RWPE2 (cell line): ENCODE results near the gene USE1.
A peak's percentile ranks its signal among the peaks of the same experiment; 100 is the strongest.

Source experiments
- ATAC-seq: fragments of 200-7000 bp; cut with Tn5 transposase; 3 replicates; pipeline ENCODE4 v1.9.1; 2021; ENCODE audit warnings: low read depth
- DNase-seq: peaks from one replicate; pipeline ENCODE4 v3.0.0-alpha.2; 2020; ENCODE audit warnings: low spot score
- H3K27ac ChIP-seq: fragments of 450-650 bp; 2 replicates; pipeline ENCODE4 v1.5.1; 2017; ENCODE audit warnings: mild to moderate bottlenecking; ENCODE audit not compliant: poor library complexity, severe bottlenecking
- H3K27me3 ChIP-seq: fragments of 250-450 bp; sonication (Bioruptor Pico); 2 replicates; pipeline ENCODE4 v1.5.1; 2021; ENCODE audit warnings: mild to moderate bottlenecking, moderate library complexity; ENCODE audit not compliant: insufficient read depth, poor library complexity, severe bottlenecking
- H3K36me3 ChIP-seq: fragments of 250-450 bp; sonication (Bioruptor Pico); 2 replicates; pipeline ENCODE4 v1.5.1; 2020; ENCODE audit warnings: low read depth, mild to moderate bottlenecking, moderate library complexity
- H3K4me1 ChIP-seq: fragments of 250-450 bp; sonication (Bioruptor Pico); 2 replicates; pipeline ENCODE4 v1.5.1; 2021; ENCODE audit warnings: mild to moderate bottlenecking, moderate library complexity; ENCODE audit not compliant: insufficient read depth, poor library complexity, severe bottlenecking
- H3K4me3 ChIP-seq: fragments of 250-450 bp; sonication (Bioruptor Pico); 2 replicates; pipeline ENCODE4 v1.5.1; 2021; ENCODE audit warnings: mild to moderate bottlenecking, moderate library complexity; ENCODE audit not compliant: severe bottlenecking
- H3K9me3 ChIP-seq: fragments of 250-450 bp; sonication (Bioruptor Pico); 2 replicates; pipeline ENCODE4 v1.5.1; 2021; ENCODE audit warnings: mild to moderate bottlenecking, moderate library complexity; ENCODE audit not compliant: severe bottlenecking
- TF ChIP-seq, protein P1 (sequence below): fragments of 450-650 bp; IDR thresholded peaks from one replicate; pipeline ENCODE4 v1.5.1; 2017; ENCODE audit warnings: mild to moderate bottlenecking, moderate library complexity; ENCODE audit not compliant: poor library complexity, severe bottlenecking

Gene USE1

DNA sequence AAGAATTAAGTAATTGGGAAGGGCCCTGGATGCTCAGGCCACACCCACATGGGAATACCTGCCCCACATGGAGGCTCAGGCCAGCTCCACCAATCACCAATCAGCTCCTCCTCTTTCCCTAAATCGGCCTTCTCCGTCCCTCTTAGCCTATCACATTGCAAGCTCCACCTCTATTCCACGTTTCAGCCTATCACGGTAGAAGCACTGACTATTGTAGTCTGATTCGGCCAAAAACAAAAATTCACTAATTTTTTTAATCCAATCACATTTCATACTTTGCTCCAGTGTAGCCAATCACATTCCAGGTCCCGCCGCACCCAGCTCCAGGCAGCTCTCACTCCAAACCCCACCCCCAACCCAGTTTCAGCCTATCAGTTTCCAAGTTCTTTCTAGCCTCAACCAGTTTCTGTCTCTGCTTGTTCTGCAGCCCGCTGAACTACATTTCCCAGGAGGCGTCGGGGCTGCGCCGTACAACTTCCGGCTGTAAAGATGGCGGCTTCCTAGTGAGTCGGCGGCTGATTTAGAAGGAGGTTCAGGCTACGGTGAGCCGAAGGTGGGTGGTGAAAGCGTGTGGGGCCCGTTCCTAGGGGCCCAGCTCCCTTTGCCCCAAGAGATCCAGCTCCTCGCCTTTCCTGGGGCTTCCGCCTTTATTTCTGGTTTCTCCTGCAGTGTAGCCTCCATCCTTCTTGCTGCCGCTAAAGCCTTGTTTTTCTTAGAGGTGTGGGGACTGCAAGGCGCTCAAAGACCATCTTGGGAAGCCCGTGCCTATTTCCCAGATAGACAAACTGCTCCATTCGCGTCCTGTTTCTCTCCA lies 52.0 kb downstream of the USE1 start, which contains the start of gene BABAM1:
BABAM1 (plus strand) TSS at position 469 of the 814 bp plus-strand sequence. CDS start 1,364 bp downstream, outside the sequence.
- no peaks in the 10 kb centered on the region for H3K27me3 ChIP-seq
- peaks cover 5% of the 10 kb centered on the region for H3K4me1 ChIP-seq
- H3K27ac ChIP-seq: peak within 1 kb of the TSS; percentile 73
- DNase-seq: peak; percentile 97
- peak within 1 kb of the TSS; percentile 71 for H3K4me3 ChIP-seq
- no peaks in the 10 kb centered on the region for H3K9me3 ChIP-seq
- peaks cover 28% of the 10 kb centered on the region for H3K36me3 ChIP-seq
- TF ChIP-seq, protein P1, sequence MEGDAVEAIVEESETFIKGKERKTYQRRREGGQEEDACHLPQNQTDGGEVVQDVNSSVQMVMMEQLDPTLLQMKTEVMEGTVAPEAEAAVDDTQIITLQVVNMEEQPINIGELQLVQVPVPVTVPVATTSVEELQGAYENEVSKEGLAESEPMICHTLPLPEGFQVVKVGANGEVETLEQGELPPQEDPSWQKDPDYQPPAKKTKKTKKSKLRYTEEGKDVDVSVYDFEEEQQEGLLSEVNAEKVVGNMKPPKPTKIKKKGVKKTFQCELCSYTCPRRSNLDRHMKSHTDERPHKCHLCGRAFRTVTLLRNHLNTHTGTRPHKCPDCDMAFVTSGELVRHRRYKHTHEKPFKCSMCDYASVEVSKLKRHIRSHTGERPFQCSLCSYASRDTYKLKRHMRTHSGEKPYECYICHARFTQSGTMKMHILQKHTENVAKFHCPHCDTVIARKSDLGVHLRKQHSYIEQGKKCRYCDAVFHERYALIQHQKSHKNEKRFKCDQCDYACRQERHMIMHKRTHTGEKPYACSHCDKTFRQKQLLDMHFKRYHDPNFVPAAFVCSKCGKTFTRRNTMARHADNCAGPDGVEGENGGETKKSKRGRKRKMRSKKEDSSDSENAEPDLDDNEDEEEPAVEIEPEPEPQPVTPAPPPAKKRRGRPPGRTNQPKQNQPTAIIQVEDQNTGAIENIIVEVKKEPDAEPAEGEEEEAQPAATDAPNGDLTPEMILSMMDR: no peak
- peak; percentile 95 for ATAC-seq

DNA sequence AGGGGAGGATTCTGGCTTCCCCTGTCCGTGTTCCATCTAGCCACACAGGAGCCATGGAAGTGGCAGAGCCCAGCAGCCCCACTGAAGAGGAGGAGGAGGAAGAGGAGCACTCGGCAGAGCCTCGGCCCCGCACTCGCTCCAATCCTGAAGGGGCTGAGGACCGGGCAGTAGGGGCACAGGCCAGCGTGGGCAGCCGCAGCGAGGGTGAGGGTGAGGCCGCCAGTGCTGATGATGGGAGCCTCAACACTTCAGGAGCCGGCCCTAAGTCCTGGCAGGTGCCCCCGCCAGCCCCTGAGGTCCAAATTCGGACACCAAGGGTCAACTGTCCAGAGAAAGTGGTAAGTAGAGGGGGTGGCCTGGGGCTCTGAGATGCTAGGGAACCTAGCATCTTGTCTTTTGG lies 53.6 kb downstream of the USE1 start:
- peaks cover 35% of the 10 kb centered on the region for H3K36me3 ChIP-seq
- DNase-seq (no peak), ATAC-seq (no peak)
- TF ChIP-seq, protein P1: no peak
- no peaks in the 10 kb centered on the region for H3K27me3 ChIP-seq
- H3K9me3 ChIP-seq: no peaks in the 10 kb centered on the region
- no peak overlapping the region for H3K4me3 ChIP-seq
- H3K4me1 ChIP-seq: peaks cover 5% of the 10 kb centered on the region
- peak overlapping the region; percentile 73 for H3K27ac ChIP-seq
